ENCODE measurements around the gene SPATA17. TPM values are rescaled to one million over a fixed set of nuclear protein-coding genes. Genes with fewer than 3 reads are reported as not detected.

The SPATA17 gene
- total and polyA plus RNA-seq, 2 experiments from 2014 or later: 0.43 to 1.3 TPM

DNA sequence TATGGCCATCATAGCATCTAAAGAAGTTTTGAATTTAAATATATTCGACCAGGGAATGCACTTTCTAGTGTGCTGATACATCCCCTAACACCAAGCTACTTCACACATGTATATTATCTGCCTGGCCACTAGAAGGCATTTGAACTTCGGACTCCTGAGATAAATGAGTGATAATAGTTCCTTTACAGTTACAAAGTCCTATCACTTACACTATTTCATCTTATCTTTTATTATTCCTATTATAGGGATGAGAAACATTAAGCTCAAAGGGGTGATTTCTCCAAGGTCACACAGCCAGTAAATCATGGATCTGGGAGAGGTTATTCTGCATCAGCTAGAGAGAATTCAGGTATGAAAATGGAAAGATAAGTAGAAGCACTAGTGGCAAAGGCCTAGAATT, 40.5 kb upstream of the SPATA17 start:
- H3K9me2 ChIP-seq (ENCODE audit: insufficient read depth): no peaks in the 10 kb centered on the region
- no peak overlapping the region for H3K9ac ChIP-seq
- H3K4me2 ChIP-seq (ENCODE audit: unreplicated experiment): no peak overlapping the region
- 0 out of 2 replicates have a peak, but pooled peaks cover 4% of the 10 kb centered on the region for H3K4me1 ChIP-seq (ENCODE audit: insufficient read depth)
- 92 to 98% methylated on average over 2 of the region's 2 CpGs for WGBS, 2 experiments (ENCODE audit: low coverage in 1 of 2, low lambda C conversion rate in 2 of 2, missing lambda C conversion rate in 2 of 2)
- no peak overlapping the region for H2AFZ ChIP-seq
- no peaks in the 10 kb centered on the region for H3F3A ChIP-seq (ENCODE audit: insufficient read depth)
- in situ Hi-C loops (cut with MboI): no loop called here
- no peak overlapping the region for H3K27ac ChIP-seq
- DNase-seq: no peak
- H4K20me1 ChIP-seq (ENCODE audit: insufficient read depth): no peaks in the 10 kb centered on the region
- H3K36me3 ChIP-seq (ENCODE audit: low read depth): no peaks in the 10 kb centered on the region; the same call in 1 of the 2 replicates
- no peak for TF ChIP-seq EZH2phosphoT487 (IDR thresholded peaks at IDR 0.05; ENCODE audit: insufficient read depth, low read depth)
- TF ChIP-seq EZH2 (IDR thresholded peaks at IDR 0.05; ENCODE audit: insufficient read depth, poor library complexity, severe bottlenecking): no peak
- no peaks in the 10 kb centered on the region for H3K79me2 ChIP-seq (ENCODE audit: insufficient read depth)
- no peak overlapping the region for H3K4me3 ChIP-seq
- no peaks in the 10 kb centered on the region for H3K27me3 ChIP-seq (replicated peaks; ENCODE audit: insufficient read depth)
- no peaks in the 10 kb centered on the region for H3K9me3 ChIP-seq (ENCODE audit: low read depth)

DNA sequence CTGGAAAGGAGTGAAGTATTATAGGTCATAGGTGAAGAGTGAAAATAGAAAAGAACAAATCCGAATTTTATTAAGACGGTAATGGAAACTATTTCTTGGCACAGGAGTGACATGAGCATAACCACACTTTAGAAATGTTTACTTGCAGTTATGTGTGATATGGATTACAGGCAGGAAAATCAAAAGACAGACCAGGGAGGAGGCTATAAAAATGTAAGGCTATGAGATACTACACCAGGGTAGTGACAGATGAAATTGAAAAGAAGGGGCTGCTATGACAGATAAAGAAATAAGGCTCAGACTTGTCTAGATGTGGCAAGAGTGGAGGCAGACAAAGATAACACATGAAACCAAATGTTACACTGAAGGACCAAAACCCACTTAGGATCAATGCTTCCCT, 32.0 kb upstream of the SPATA17 start:
- no peaks in the 10 kb centered on the region for H3K9me3 ChIP-seq (ENCODE audit: low read depth)
- H3K9ac ChIP-seq: no peak overlapping the region
- no peaks in the 10 kb centered on the region for H3K9me2 ChIP-seq (ENCODE audit: insufficient read depth)
- H3F3A ChIP-seq (ENCODE audit: insufficient read depth): no peaks in the 10 kb centered on the region
- H2AFZ ChIP-seq: no peak overlapping the region
- DNase-seq: no peak
- in situ Hi-C loops (cut with MboI): no loop called here
- H3K79me2 ChIP-seq (ENCODE audit: insufficient read depth): peaks cover 5% of the 10 kb centered on the region; the same call in 1 of the 2 replicates
- H3K27me3 ChIP-seq (replicated peaks; ENCODE audit: insufficient read depth): no peaks in the 10 kb centered on the region
- WGBS, 2 experiments (ENCODE audit: low coverage in 1 of 2, low lambda C conversion rate in 2 of 2, missing lambda C conversion rate in 2 of 2): 90 to 93% methylated on average over 2 of the region's 2 CpGs
- TF ChIP-seq EZH2phosphoT487 (IDR thresholded peaks at IDR 0.05; ENCODE audit: insufficient read depth, low read depth) (no peak), EZH2 (IDR thresholded peaks at IDR 0.05; ENCODE audit: insufficient read depth, poor library complexity, severe bottlenecking) (no peak)
- no peak overlapping the region for H3K27ac ChIP-seq
- H3K4me2 ChIP-seq (ENCODE audit: unreplicated experiment): no peak overlapping the region
- no peaks in the 10 kb centered on the region for H3K36me3 ChIP-seq (ENCODE audit: low read depth)
- no peak overlapping the region for H3K4me3 ChIP-seq
- H4K20me1 ChIP-seq (ENCODE audit: insufficient read depth): no peaks in the 10 kb centered on the region
- H3K4me1 ChIP-seq (ENCODE audit: insufficient read depth): 0 out of 2 replicates have a peak, but pooled peaks cover 4% of the 10 kb centered on the region

- in situ Hi-C loops (cut with MboI): no loop called here
- no peaks in the 10 kb centered on the region for H4K20me1 ChIP-seq (ENCODE audit: insufficient read depth)
- H3K9me3 ChIP-seq (ENCODE audit: low read depth): no peaks in the 10 kb centered on the region
- H3K4me2 ChIP-seq (ENCODE audit: unreplicated experiment): no peak overlapping the region
- TF ChIP-seq EZH2 (IDR thresholded peaks at IDR 0.05; ENCODE audit: insufficient read depth, poor library complexity, severe bottlenecking) (no peak), EZH2phosphoT487 (IDR thresholded peaks at IDR 0.05; ENCODE audit: insufficient read depth, low read depth) (no peak)
- no peak overlapping the region for H3K9ac ChIP-seq
- peaks cover 5% of the 10 kb centered on the region; the same call in 1 of the 2 replicates for H3K79me2 ChIP-seq (ENCODE audit: insufficient read depth)
- H3F3A ChIP-seq (ENCODE audit: insufficient read depth): no peaks in the 10 kb centered on the region
- H3K4me1 ChIP-seq (ENCODE audit: insufficient read depth): no peaks in the 10 kb centered on the region
- no peaks in the 10 kb centered on the region for H3K27me3 ChIP-seq (replicated peaks; ENCODE audit: insufficient read depth)
- H3K36me3 ChIP-seq (ENCODE audit: low read depth): no peaks in the 10 kb centered on the region
- no peak overlapping the region for H2AFZ ChIP-seq
- no peaks in the 10 kb centered on the region for H3K9me2 ChIP-seq (ENCODE audit: insufficient read depth)
- no peak overlapping the region for H3K27ac ChIP-seq
- no peak for DNase-seq
- H3K4me3 ChIP-seq: no peak overlapping the region
These were observed 28.8 kb upstream of the SPATA17 start for GRCh38 chr1:217602380-217602779.

DNA sequence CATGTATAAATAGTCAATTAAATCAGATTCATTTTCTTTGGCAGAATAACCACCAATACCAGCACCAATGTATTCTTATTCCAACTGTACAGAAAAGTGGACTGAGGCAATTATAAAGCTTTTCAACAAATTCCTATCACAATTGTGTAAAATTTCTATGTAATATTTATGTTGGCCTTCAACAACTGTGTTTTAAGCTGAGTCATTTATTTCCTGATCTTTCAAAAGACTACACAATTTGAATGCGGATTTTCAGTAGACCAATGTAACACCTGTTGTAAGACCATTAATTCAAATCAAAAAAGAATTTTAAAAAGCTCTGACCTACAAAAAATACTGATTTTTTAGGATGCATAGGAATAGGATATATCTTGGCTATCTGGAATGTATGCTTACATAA, 25.8 kb upstream of the SPATA17 start:
- DNase-seq: no peak
- Histone ChIP-seq H3K4me2 (ENCODE audit: unreplicated experiment) (no peak overlapping the region), H4K20me1 (ENCODE audit: insufficient read depth) (no peaks in the 10 kb centered on the region), H3K79me2 (ENCODE audit: insufficient read depth) (peaks cover 5% of the 10 kb centered on the region; the same call in 1 of the 2 replicates), H3K4me1 (ENCODE audit: insufficient read depth) (no peaks in the 10 kb centered on the region), H3K4me3 (no peak overlapping the region), H3K9ac (no peak overlapping the region), H3K27me3 (replicated peaks; ENCODE audit: insufficient read depth) (no peaks in the 10 kb centered on the region), H3K9me2 (ENCODE audit: insufficient read depth) (no peaks in the 10 kb centered on the region), H3F3A (ENCODE audit: insufficient read depth) (no peaks in the 10 kb centered on the region), H2AFZ (no peak overlapping the region), H3K36me3 (ENCODE audit: low read depth) (peaks cover 12% of the 10 kb centered on the region), H3K27ac (no peak overlapping the region), H3K9me3 (ENCODE audit: low read depth) (no peaks in the 10 kb centered on the region)
- WGBS, 2 experiments (ENCODE audit: low coverage in 1 of 2, low lambda C conversion rate in 2 of 2, missing lambda C conversion rate in 2 of 2): 89 to 96% methylated on average over 1 of the region's 1 CpG
- in situ Hi-C loops (cut with MboI): no loop called here
- TF ChIP-seq EZH2phosphoT487 (IDR thresholded peaks at IDR 0.05; ENCODE audit: insufficient read depth, low read depth) (no peak), EZH2 (IDR thresholded peaks at IDR 0.05; ENCODE audit: insufficient read depth, poor library complexity, severe bottlenecking) (no peak)

DNA sequence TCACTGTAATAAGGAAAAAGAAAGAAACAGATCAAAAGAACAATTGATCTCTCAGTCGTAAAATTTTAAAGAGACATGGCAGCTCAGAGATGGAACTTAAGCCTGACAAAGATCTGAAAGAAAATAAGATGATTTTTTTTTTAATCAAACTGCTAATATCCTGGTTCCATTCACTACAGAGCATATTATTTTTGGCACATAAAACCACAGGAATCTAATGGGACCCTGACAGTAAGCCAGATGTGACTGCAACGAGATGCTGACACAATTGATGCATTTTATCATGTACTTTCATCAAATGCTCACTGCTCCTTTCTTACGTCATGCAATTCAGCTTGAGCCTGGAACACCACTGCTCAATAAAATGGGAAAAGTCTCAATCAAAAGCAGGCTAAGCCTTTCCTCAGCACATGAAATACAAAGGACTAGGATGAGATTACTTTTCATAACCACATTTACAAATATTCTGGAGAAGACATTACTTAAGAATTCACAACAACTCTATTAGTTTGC, 16.9 kb upstream of the SPATA17 start:
- Histone ChIP-seq H3K4me3 (no peak overlapping the region), H3K27ac (no peak overlapping the region), H3K36me3 (ENCODE audit: low read depth) (peaks cover 31% of the 10 kb centered on the region), H3K9ac (no peak overlapping the region), H2AFZ (no peak overlapping the region), H3F3A (ENCODE audit: insufficient read depth) (no peaks in the 10 kb centered on the region), H3K4me2 (ENCODE audit: unreplicated experiment) (no peak overlapping the region), H3K9me3 (ENCODE audit: low read depth) (no peaks in the 10 kb centered on the region), H3K9me2 (ENCODE audit: insufficient read depth) (no peaks in the 10 kb centered on the region), H3K4me1 (ENCODE audit: insufficient read depth) (no peaks in the 10 kb centered on the region), H3K79me2 (ENCODE audit: insufficient read depth) (peaks cover 52% of the 10 kb centered on the region), H4K20me1 (ENCODE audit: insufficient read depth) (no peaks in the 10 kb centered on the region), H3K27me3 (replicated peaks; ENCODE audit: insufficient read depth) (no peaks in the 10 kb centered on the region)
- TF ChIP-seq EZH2 (IDR thresholded peaks at IDR 0.05; ENCODE audit: insufficient read depth, poor library complexity, severe bottlenecking): no peak
- no peak for TF ChIP-seq EZH2phosphoT487 (IDR thresholded peaks at IDR 0.05; ENCODE audit: insufficient read depth, low read depth)
- DNase-seq: no peak
- in situ Hi-C loops (cut with MboI): no loop called here
- WGBS, 2 experiments (ENCODE audit: low coverage in 1 of 2, low lambda C conversion rate in 2 of 2, missing lambda C conversion rate in 2 of 2): 58 to 59% methylated on average over 3 of the region's 3 CpGs
